A549 (cell line): ENCODE data around the gene SHC4.

Experiments used
- CHD2 ChIP-seq: fragments of 150-350 bp; IDR thresholded peaks from 2 replicates; pipeline ENCODE4 v1.6.1; 2014; ENCODE audit warnings: low read length; ENCODE audit not compliant: partially characterized antibody
- HDAC2 ChIP-seq: fragments of 200-600 bp; sonication (generic); IDR thresholded peaks from 2 replicates; pipeline ENCODE4 v1.6.1; 2016
- MAZ ChIP-seq: fragments of 150-350 bp; IDR thresholded peaks from 2 replicates; pipeline ENCODE4 v1.6.1; 2014; ENCODE audit warnings: antibody characterized with exemption, low read depth, low read length, borderline replicate concordance
- POLR2A ChIP-seq: IDR thresholded peaks from 2 replicates; pipeline ENCODE4 v1.6.1; 2012; ENCODE audit warnings: mild to moderate bottlenecking, low read length
- SMC3 ChIP-seq: fragments of >200 bp; sonication (Bioruptor Twin); formaldehyde crosslinking; IDR thresholded peaks from 3 replicates; pipeline ENCODE4 v1.6.1; 2018; ENCODE audit warnings: inconsistent platforms
- SREBF2 ChIP-seq: fragments of 450-650 bp; IDR thresholded peaks from 2 replicates; pipeline ENCODE4 v1.6.1; 2014; ENCODE audit warnings: mild to moderate bottlenecking, moderate library complexity
- TF ChIP-seq, protein P1 (sequence below): fragments of >200 bp; sonication (Bioruptor Twin); formaldehyde crosslinking; IDR thresholded peaks from 3 replicates; pipeline ENCODE4 v1.5.1; 2016
- TF ChIP-seq, protein P2 (sequence below): IDR thresholded peaks from 2 replicates; pipeline ENCODE4 v1.6.1; 2012

DNA sequence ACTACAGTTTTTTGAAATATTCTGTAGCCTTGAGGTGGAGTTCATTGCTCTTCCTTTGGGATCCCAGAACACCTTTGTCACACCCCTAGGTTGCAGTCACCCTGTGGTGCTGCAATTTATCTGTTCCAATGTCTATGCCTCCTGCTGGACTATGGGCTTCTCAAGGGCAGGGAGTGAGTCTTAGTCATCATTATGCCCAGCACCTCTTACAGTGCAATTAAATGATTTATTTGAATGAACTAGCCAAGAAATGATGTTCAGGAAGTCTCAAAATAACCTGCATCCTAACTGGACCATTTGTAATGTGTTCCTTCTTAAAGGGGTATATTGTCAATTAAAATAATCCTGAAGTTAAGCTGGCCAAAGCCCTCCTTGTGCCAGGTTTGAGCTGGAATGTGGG, 28.5 kb downstream of the SHC4 start:
- no peak for TF ChIP-seq MAZ
- TF ChIP-seq, protein P1, sequence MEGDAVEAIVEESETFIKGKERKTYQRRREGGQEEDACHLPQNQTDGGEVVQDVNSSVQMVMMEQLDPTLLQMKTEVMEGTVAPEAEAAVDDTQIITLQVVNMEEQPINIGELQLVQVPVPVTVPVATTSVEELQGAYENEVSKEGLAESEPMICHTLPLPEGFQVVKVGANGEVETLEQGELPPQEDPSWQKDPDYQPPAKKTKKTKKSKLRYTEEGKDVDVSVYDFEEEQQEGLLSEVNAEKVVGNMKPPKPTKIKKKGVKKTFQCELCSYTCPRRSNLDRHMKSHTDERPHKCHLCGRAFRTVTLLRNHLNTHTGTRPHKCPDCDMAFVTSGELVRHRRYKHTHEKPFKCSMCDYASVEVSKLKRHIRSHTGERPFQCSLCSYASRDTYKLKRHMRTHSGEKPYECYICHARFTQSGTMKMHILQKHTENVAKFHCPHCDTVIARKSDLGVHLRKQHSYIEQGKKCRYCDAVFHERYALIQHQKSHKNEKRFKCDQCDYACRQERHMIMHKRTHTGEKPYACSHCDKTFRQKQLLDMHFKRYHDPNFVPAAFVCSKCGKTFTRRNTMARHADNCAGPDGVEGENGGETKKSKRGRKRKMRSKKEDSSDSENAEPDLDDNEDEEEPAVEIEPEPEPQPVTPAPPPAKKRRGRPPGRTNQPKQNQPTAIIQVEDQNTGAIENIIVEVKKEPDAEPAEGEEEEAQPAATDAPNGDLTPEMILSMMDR, result no peak
- TF ChIP-seq SREBF2, result no peak
- TF ChIP-seq, protein P2, sequence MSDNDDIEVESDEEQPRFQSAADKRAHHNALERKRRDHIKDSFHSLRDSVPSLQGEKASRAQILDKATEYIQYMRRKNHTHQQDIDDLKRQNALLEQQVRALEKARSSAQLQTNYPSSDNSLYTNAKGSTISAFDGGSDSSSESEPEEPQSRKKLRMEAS, result no peak
- TF ChIP-seq HDAC2, result no peak
- TF ChIP-seq POLR2A, result no peak
- no peak for TF ChIP-seq CHD2
- TF ChIP-seq SMC3, result no peak
